GM12865 (cell line): ENCODE results near the gene PDC.
A peak's percentile ranks its signal among the peaks of the same experiment; 100 is the strongest.

Source experiments
- DNase-seq: peaks from one replicate; pipeline ENCODE4 v3.0.0; 2010; ENCODE audit warnings: low read depth
- H3K4me3 ChIP-seq: 2 replicates; pipeline ENCODE4 v1.5.1; 2011; ENCODE audit warnings: mild to moderate bottlenecking, low read depth, low read length, control low read depth
- CTCF ChIP-seq: IDR thresholded peaks from 2 replicates; pipeline ENCODE4 v1.5.1; 2011; ENCODE audit warnings: low read length, control low read depth, low read depth, inconsistent platforms; ENCODE audit not compliant: insufficient read depth; ENCODE audit errors: missing control alignments

PDC gene

GRCh38 chr1:186486061-186486460 lies 25.1 kb upstream of the PDC start:
- no peak overlapping the region for H3K4me3 ChIP-seq
- no peak for DNase-seq
- TF ChIP-seq CTCF: no peak

GRCh38 chr1:186483561-186483960 lies 22.6 kb upstream of the PDC start:
- no peak for DNase-seq
- H3K4me3 ChIP-seq: no peak overlapping the region
- no peak for TF ChIP-seq CTCF

- peak; percentile 90 for TF ChIP-seq CTCF
These were observed 21.8 kb upstream of the PDC start for GRCh38 chr1:186482661-186483255.

GRCh38 chr1:186481303-186481888 lies 20.5 kb upstream of the PDC start:
- DNase-seq: no peak
- no peak overlapping the region for H3K4me3 ChIP-seq
- no peak for TF ChIP-seq CTCF

More at GRCh38 chr1:186482661-186483255, 21.8 kb upstream of the PDC start:
- no peak overlapping the region for H3K4me3 ChIP-seq
- peak; percentile 75 for DNase-seq

GRCh38 chr1:186479162-186479561 lies 18.2 kb upstream of the PDC start:
- H3K4me3 ChIP-seq: no peak overlapping the region
- no peak for TF ChIP-seq CTCF
- no peak for DNase-seq

GRCh38 chr1:186476264-186477040 lies 15.5 kb upstream of the PDC start:
- no peak for TF ChIP-seq CTCF
- no peak overlapping the region for H3K4me3 ChIP-seq
- no peak for DNase-seq
